OCI-LY1 (cell line): ENCODE results near the gene PDE6C.

Experiments
- H2AFZ ChIP-seq: fragments of 200-600 bp; sonication (generic), shearing (Covaris generic); 2 replicates; pipeline ENCODE4 v1.6.0; 2014; ENCODE audit warnings: antibody characterized with exemption, mild to moderate bottlenecking, low read length
- H3F3A ChIP-seq: fragments of 200-600 bp; sonication (generic), shearing (Covaris generic); 2 replicates; pipeline ENCODE4 v1.6.0; 2014; ENCODE audit warnings: mild to moderate bottlenecking, antibody characterized with exemption, low read length, moderate library complexity; ENCODE audit not compliant: insufficient read depth
- H3K27ac ChIP-seq: fragments of 200-600 bp; sonication (generic); 2 replicates; pipeline ENCODE4 v1.5.1; 2014; ENCODE audit warnings: low read length, mixed run types, mild to moderate bottlenecking, low read depth; ENCODE audit not compliant: poor library complexity, severe bottlenecking
- H3K27me3 ChIP-seq: fragments of 200-600 bp; sonication (generic); 2 replicates; pipeline ENCODE4 v1.6.0; 2014; ENCODE audit warnings: antibody characterized with exemption, mild to moderate bottlenecking, low read length, moderate library complexity; ENCODE audit not compliant: insufficient read depth
- H3K36me3 ChIP-seq: fragments of 200-600 bp; sonication (generic); 2 replicates; pipeline ENCODE4 v1.6.1; 2014; ENCODE audit warnings: mild to moderate bottlenecking, antibody characterized with exemption, low read length, moderate library complexity, mixed read lengths; ENCODE audit not compliant: insufficient read depth
- H3K4me1 ChIP-seq: fragments of 200-600 bp; sonication (generic); 2 replicates; pipeline ENCODE4 v1.5.1; 2014; ENCODE audit warnings: mild to moderate bottlenecking, low read length, moderate library complexity; ENCODE audit not compliant: insufficient read depth, severe bottlenecking
- H3K4me2 ChIP-seq: fragments of 200-600 bp; sonication (generic), shearing (Covaris generic); 2 replicates; pipeline ENCODE4 v1.6.1; 2014; ENCODE audit warnings: low read length
- H3K4me3 ChIP-seq: fragments of 200-600 bp; sonication (generic); 2 replicates; pipeline ENCODE4 v1.5.1; 2014; ENCODE audit warnings: low read length, low read depth, mild to moderate bottlenecking, mixed read lengths; ENCODE audit not compliant: poor library complexity, severe bottlenecking
- H3K79me2 ChIP-seq: fragments of 200-600 bp; shearing (Covaris generic); 2 replicates; pipeline ENCODE4 v1.6.1; 2016; ENCODE audit warnings: mixed run types, low read length, mixed read lengths; ENCODE audit not compliant: insufficient read depth
- H3K9ac ChIP-seq: fragments of 200-600 bp; sonication (generic), shearing (Covaris generic); 2 replicates; pipeline ENCODE4 v1.6.1; 2014; ENCODE audit warnings: mild to moderate bottlenecking, low read length, mixed read lengths
- H3K9me2 ChIP-seq: fragments of 200-600 bp; sonication (generic), shearing (Covaris generic); 2 replicates; pipeline ENCODE4 v1.6.1; 2014; ENCODE audit warnings: low read depth, mild to moderate bottlenecking, low read length, mixed read lengths
- H3K9me3 ChIP-seq: fragments of 200-600 bp; shearing (Covaris generic); 2 replicates; pipeline ENCODE4 v1.6.1; 2014; ENCODE audit warnings: low read length, mixed read lengths
- H4K20me1 ChIP-seq: fragments of 200-600 bp; sonication (generic), shearing (Covaris generic); 2 replicates; pipeline ENCODE4 v1.6.0; 2016; ENCODE audit warnings: mild to moderate bottlenecking, low read length; ENCODE audit not compliant: insufficient read depth
- CTCF ChIP-seq: fragments of 200-600 bp; sonication (generic), shearing (Covaris generic); IDR thresholded peaks from 2 replicates; pipeline ENCODE4 v1.5.1; 2017; ENCODE audit warnings: mild to moderate bottlenecking, antibody characterized with exemption, low read length, moderate library complexity, mixed read lengths
- EZH2 ChIP-seq: fragments of 200-600 bp; sonication (generic), shearing (Covaris generic); IDR thresholded peaks from 2 replicates; pipeline ENCODE4 v1.8.0; 2017; ENCODE audit warnings: borderline replicate concordance, mixed run types, mild to moderate bottlenecking, antibody characterized with exemption, low read length, moderate library complexity, mixed read lengths

PDE6C gene

GRCh38 chr10:93666030-93666429, 53.7 kb downstream of the PDE6C start:
- no peaks in the 10 kb centered on the region for H3K4me1 ChIP-seq
- TF ChIP-seq CTCF, result no peak
- H3K27ac ChIP-seq, result no peak overlapping the region
- H3K9me2 ChIP-seq, result no peaks in the 10 kb centered on the region
- no peaks in the 10 kb centered on the region for H4K20me1 ChIP-seq
- no peaks in the 10 kb centered on the region for H3F3A ChIP-seq
- H3K4me3 ChIP-seq, result no peak overlapping the region
- no peaks in the 10 kb centered on the region for H3K9me3 ChIP-seq
- H2AFZ ChIP-seq, result no peak overlapping the region
- H3K27me3 ChIP-seq, result no peaks in the 10 kb centered on the region
- no peak overlapping the region for H3K9ac ChIP-seq
- no peak overlapping the region for H3K4me2 ChIP-seq
- no peaks in the 10 kb centered on the region for H3K79me2 ChIP-seq
- H3K36me3 ChIP-seq, result 0 out of 2 replicates have a peak, but pooled peaks cover 7% of the 10 kb centered on the region

GRCh38 chr10:93667795-93668194, 55.5 kb downstream of the PDE6C start:
- Histone ChIP-seq H3K9me3 (no peaks in the 10 kb centered on the region), H3K36me3 (0 out of 2 replicates have a peak, but pooled peaks cover 7% of the 10 kb centered on the region), H3K79me2 (no peaks in the 10 kb centered on the region), H3K4me2 (no peak overlapping the region), H3K9me2 (no peaks in the 10 kb centered on the region), H3F3A (no peaks in the 10 kb centered on the region), H3K27ac (no peak overlapping the region), H4K20me1 (no peaks in the 10 kb centered on the region), H3K9ac (no peak overlapping the region), H3K27me3 (no peaks in the 10 kb centered on the region), H3K4me3 (no peak overlapping the region), H3K4me1 (no peaks in the 10 kb centered on the region), H2AFZ (no peak overlapping the region)
- TF ChIP-seq EZH2 (no peak), CTCF (no peak)

GRCh38 chr10:93670372-93670771, 58.0 kb downstream of the PDE6C start:
- no peaks in the 10 kb centered on the region for H3K9me3 ChIP-seq
- H2AFZ ChIP-seq, result no peak overlapping the region
- H3K4me1 ChIP-seq, result no peaks in the 10 kb centered on the region
- H3K27me3 ChIP-seq, result no peaks in the 10 kb centered on the region
- no peak overlapping the region for H3K27ac ChIP-seq
- TF ChIP-seq EZH2 (no peak), CTCF (no peak)
- H3K79me2 ChIP-seq, result no peaks in the 10 kb centered on the region
- H3F3A ChIP-seq, result no peaks in the 10 kb centered on the region
- no peaks in the 10 kb centered on the region for H4K20me1 ChIP-seq
- H3K9ac ChIP-seq, result no peak overlapping the region
- no peak overlapping the region for H3K4me2 ChIP-seq
- H3K9me2 ChIP-seq, result no peaks in the 10 kb centered on the region
- H3K36me3 ChIP-seq, result peaks cover 10% of the 10 kb centered on the region; the same call in 1 of the 2 replicates
- H3K4me3 ChIP-seq, result no peak overlapping the region
